SK-N-SH (cell line): Measurements from ENCODE around the gene EHD2.
"Not testable (repeated sequence)": the region's sequence is repeated elsewhere in the genome, so short reads cannot be mapped to it uniquely, and the experiment has no call there.

ENCODE experiments used
- CTCF ChIP-seq: fragments of 200-600 bp; sonication (generic); IDR thresholded peaks from 2 replicates; pipeline ENCODE4 v1.6.1; 2017; ENCODE audit warnings: antibody characterized with exemption, mild to moderate bottlenecking, moderate library complexity
- FOXM1 ChIP-seq: IDR thresholded peaks from 2 replicates; pipeline ENCODE4 v1.4.0; 2012; ENCODE audit warnings: low read depth, mild to moderate bottlenecking
- PBX3 ChIP-seq: IDR thresholded peaks from 2 replicates; pipeline ENCODE4; 2012
- RCOR1 ChIP-seq: fragments of 150-350 bp; IDR thresholded peaks from 2 replicates; pipeline ENCODE4 v1.6.1; 2017; ENCODE audit warnings: antibody characterized with exemption, low read length
- REST ChIP-seq: IDR thresholded peaks from 2 replicates; pipeline ENCODE4 v1.6.1; 2012; ENCODE audit warnings: mild to moderate bottlenecking, low read depth, low read length, moderate library complexity
- SIN3A ChIP-seq: IDR thresholded peaks from 2 replicates; pipeline ENCODE4 v1.6.1; 2012; ENCODE audit warnings: low read depth, mild to moderate bottlenecking, low read length, moderate library complexity, borderline replicate concordance
- TAF1 ChIP-seq: IDR thresholded peaks from 2 replicates; pipeline ENCODE4 v1.6.1; 2012; ENCODE audit warnings: low read depth, mild to moderate bottlenecking, low read length, moderate library complexity, borderline replicate concordance
- USF1 ChIP-seq: IDR thresholded peaks from 2 replicates; pipeline ENCODE4 v1.4.0; 2012; ENCODE audit warnings: low read depth, borderline replicate concordance

- TF ChIP-seq FOXM1, TAF1, SIN3A, REST, RCOR1, USF1, CTCF, PBX3: not testable (repeated sequence)
Measured at GRCh38 chr19:47746129-47746528, 32.9 kb downstream of the EHD2 start.
